Activated effector memory CD4-positive, alpha-beta T cell treated with Interleukin-2 at 50 U/mL for 16 hours (primary cell): ENCODE results near the gene GAREM1.

Experiments
- DNase-seq: peaks from one replicate; pipeline ENCODE4 v3.0.0-alpha.2; 2020

GAREM1 gene

DNA sequence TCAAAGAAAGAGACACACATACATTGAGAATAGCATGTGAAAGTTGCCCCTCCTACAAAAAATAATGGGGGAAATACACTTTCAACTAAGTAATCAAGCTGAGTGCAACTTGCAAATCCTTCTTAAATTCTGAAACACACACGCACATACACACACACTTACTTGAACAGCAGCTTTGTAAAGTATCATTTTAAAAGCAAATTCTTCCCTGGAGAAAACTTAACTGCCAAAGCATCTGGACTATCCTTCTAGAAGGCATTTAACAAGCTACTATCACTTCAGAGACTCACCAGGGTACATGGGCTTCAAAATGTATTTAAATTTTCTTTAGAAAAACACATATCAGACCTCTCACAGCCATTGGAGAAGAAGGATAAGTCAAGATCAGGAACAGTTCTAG, 15.3 kb downstream of the GAREM1 start:
- no peak for DNase-seq

DNA sequence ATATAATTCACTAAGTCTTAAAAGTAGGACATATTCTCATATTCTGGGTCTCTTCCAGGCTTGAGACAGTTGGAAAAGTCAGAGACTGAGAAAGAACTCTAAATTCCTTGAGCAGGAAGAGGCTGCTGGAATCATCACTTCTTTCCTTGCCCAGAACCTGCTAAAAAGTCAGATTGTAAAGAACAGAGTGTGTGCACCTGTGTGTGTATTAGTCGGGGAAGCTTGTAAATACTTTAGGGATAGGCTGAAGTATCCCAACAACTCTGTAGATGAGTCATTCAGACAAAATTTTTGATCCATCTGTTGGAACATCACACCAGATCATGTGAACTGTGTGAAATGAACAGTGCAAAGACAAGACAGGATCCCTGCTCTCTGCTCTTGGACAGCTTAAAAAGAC, 16.1 kb downstream of the GAREM1 start:
- DNase-seq: no peak

DNA sequence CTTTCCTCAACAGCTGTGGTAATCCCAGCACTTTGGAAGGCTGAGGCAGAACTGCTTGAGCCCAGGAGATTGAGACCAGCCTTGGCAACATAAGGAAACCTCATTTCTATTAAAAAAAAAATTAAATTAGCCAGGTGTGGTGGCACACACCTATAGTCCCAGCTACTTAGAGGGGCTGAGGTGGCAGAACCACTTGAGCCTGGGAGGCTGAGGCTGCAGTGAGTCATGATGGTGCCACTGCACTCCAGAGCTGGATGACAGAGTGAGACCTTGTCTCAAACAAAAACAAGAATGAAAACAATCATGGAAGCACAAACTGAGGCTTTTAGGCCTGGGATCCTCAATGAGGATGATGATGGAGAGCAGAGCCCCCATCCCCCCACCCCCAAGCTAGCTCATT, 19.8 kb downstream of the GAREM1 start:
- no peak for DNase-seq

DNA sequence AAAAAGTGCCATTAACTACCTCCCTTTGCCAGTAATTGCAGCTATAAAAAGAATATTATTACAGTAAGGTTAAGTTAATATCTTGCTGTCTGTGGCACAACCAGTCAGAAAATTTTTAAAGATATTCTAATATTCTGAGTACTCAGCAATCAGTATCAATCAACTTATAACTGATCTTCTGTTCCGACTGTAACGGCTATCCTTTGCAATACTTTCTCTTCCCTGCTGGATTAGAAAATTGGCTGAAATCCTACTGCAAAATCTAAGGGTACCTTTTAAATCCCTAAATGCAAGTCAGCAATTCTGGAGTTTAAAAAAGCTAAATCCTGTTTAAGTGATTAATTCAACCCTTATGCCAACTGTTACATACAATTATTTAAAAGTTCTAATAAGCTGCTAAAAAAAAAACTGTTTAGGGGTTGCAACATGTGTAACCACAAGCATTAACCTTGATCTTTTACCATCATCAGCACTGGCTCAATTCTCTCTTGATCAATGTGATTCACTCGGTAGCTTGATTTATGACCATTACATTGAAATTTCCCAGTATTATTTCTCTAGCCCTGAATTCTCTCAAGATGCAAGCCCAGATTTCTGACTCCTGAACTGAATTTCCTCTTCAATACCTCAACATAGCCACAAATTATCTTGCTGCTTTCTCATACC, 20.5 kb downstream of the GAREM1 start:
- DNase-seq: no peak

DNA sequence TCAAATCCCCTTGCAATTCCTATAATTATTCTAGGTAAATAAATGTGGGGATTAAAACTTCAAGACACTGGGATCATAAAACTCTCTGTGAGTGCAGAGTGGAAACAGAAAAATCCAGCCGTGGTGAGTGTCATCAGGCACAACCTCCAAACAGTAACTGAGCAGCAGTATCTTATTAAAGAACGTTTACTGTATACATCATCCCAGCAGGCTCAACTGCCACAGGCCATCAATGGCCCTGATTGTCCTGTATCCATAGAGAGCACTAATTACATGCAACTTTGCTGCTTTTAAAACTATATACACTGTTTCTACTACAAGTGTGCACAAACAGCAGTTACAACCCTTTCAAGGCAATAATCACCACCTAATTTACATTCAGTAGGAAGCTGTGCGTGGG, 23.9 kb downstream of the GAREM1 start:
- DNase-seq: no peak

DNA sequence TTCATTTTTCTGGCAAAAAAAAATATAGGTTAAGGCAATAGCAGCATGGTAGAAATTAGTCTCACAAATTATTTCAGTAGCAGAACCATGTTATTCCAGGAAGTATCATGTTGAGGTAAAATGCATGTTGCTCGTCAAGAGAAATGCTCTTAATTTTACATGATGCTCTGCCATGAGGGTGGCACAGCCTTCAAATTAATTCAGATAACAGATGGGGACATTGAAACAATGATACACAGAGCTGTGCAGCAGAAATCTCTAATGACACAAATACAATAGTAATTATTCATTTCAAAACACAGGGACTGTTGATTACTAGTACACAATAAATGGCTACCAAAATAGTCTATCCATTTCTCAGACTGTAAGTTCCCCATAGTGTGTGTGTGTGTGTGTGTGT, 24.8 kb downstream of the GAREM1 start:
- no peak for DNase-seq

DNA sequence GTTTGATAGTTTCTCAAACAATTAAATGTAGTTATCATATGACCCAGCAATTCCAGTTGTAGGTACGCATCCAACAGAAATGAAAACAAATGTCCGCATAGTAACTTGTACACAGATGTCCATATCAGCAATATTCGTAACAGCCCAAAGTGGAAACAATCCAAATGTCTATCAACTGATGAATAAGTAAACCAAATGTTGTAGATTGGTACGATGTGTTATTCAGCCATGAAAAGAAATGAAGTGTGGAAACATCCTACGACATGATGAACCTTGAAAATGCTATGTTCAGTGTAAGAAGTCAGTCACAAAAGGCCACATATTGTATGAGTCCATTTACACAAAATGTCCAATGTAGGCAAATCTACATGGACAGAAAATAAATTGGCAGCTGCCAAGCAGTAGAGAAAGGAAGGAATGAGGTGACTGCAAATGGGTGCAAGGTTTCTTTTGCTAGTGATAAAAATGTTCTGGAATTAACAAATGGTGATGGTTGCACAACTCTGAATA, 26.9 kb downstream of the GAREM1 start:
- no peak for DNase-seq

DNA sequence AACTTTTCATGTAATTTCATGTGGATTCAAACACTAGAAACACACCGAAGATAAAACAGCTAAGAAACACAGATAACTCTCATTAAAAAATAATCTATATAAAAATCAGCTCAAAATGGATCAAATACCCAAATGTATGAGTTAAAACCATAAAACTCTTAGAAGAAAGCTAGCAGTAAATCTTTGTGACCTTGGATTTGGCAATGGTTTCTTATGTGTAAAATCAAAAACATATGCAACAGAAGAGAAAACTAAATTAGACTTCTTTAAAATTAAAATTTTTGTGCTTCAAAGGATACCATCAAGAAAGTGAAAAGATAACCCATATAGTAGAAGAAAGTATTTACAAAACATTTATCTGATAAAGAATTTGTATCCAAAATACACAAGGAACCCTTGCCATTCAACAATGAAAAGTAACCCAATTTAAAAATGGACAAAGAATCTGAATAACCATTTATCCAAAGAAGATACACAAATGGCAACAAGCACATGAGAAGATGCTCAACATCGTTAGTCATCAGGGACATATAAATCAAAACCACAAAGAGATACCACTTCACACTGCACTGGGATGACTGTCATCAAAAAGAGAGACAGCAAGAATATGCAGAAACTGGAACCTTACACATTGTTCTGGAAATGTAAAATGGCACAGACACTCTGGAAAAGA, 27.5 kb downstream of the GAREM1 start:
- DNase-seq: no peak

DNA sequence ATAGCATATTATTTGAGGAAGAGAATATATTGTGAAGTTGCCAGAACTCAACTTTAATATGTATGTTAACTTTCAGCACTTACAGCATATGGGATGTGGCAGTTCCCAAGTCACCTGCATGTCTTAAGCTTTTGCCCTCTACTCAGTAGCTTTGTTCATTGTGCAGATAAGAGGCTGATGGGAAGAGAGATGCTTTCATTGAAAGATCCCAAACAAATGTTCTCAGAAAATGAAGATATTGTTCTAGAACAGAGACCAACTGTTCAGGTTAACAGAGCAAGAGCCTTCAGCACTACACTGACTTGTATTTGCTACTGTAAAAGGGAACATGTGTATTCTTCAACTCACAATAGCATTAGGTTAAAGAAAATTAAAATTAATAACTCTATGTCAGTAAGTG, 28.1 kb downstream of the GAREM1 start:
- DNase-seq: no peak

DNA sequence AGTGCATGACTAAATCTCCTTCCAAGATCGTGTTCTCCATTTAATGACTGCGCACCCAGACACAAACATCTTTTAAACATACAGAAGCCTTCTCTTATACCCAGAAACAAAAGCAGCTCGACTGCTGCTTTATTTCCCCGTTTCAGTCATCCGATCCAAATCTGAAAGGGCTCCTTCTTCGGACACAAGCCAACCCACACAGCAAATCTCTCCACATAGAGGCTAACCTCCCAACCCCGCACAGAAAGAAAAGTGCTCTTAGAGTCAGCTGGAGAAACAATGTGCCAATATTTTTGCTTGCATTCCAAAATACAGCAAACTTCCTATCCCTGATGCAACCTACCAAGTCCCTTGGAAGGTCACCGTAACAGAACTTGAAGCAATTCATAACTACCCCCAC, 29.1 kb downstream of the GAREM1 start:
- DNase-seq: no peak

DNA sequence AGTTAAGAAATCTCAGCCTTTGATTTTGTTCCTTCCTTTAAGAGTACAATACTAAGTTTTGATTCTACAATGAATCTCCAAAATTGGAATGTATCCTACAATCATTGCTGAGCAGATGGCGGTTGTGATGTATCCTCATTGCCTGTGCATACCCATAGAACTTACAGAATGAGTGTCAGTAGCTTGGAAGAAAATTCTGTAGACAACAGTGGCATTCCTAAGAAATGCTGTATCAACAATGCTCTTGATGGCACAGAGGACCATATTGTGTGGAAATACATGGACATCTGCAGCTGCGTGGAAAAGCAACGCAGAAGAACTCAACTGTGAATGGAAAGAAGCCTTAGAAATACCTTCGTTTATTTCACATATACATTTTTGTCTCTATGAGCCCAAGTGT, 30.2 kb downstream of the GAREM1 start:
- no peak for DNase-seq

DNA sequence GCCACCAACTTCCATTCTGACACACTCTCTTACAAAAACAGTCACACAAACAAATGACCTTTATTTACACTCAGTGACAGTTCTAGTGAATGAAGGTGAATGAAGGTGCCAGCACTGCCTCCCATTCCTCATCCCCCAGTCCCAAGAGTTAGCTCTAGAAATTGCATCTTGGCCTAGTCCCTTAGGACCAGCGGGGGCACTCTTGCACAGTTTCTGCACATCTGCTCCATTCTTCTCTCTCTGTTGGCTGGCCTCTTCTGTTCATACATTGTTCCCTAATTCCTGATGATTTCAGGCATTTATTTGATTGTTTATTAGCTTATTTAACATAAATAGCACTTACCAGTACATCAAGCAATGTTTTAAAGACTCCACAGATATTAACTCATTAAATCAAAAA, 30.9 kb downstream of the GAREM1 start:
- DNase-seq: no peak

DNA sequence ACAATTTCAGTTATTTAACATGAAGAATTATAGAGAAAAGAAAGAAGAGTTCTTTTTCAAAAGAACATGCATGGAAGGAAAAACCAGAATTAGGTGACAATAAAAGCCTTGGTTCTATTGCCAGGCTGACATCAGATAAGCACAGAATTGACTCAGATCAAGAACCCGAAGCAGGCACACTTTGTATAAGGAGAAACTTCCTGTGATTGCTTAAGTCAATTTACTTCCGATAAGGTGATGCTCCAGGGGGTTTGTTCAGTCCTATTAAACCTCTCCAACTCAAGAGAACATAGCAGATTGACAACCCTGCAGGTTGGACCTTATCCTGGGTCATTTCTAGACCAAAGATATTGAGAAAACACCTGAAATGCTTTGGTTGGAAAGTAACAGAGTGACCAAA, 31.4 kb downstream of the GAREM1 start:
- DNase-seq: no peak

DNA sequence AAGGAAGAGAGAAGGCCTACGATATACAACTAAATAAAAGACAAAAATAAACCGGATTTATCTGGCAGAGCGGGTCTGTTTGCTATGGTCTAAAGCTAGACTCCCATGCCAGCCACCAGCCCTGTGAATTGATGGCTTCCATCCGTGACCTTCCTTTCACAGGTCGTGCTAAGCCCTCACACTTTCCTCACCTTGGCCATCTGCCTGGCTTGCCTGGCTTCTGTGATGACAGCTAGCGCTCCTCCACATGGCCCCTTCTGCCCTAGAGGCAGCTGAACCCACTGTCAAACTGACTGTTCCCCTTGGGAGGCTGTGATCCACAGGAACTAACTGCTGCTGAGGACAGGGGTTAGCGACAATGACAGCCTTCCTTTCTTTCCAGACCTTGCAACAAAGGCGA, 32.5 kb downstream of the GAREM1 start:
- no peak for DNase-seq

DNA sequence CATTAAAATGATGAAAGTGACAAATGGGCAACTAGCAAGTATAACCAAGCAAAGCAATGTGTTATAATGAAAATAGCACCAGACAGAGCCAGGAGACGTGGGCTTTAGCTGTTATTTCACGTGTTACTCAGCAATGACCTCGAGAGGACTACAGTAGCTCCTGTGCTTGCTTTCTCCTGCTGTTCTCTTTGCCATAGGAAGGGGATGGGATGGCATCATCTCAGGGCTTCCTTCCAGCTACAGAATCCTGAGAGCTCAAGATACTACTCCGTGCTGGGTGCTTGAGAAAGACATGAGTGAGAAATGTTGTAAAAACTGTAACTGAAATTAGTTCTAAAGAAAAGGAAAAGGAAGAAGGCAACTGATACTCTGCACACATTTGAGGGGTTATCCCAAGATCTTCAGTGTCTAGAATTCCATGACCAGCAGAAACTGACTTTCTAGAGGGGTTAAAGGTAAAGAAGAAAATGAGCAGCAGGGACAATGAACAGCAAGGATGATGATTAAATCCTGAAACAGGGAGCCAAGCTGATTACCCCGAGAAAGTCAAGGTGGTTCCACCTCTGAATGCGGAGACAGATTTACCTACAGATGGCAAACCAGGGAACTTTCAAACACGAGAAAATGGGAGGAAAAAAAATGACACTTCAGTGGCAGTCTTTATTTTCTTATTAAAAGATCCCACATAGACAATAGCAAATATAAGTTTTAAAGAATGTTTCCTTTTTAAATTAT, 33.4 kb downstream of the GAREM1 start:
- no peak for DNase-seq

DNA sequence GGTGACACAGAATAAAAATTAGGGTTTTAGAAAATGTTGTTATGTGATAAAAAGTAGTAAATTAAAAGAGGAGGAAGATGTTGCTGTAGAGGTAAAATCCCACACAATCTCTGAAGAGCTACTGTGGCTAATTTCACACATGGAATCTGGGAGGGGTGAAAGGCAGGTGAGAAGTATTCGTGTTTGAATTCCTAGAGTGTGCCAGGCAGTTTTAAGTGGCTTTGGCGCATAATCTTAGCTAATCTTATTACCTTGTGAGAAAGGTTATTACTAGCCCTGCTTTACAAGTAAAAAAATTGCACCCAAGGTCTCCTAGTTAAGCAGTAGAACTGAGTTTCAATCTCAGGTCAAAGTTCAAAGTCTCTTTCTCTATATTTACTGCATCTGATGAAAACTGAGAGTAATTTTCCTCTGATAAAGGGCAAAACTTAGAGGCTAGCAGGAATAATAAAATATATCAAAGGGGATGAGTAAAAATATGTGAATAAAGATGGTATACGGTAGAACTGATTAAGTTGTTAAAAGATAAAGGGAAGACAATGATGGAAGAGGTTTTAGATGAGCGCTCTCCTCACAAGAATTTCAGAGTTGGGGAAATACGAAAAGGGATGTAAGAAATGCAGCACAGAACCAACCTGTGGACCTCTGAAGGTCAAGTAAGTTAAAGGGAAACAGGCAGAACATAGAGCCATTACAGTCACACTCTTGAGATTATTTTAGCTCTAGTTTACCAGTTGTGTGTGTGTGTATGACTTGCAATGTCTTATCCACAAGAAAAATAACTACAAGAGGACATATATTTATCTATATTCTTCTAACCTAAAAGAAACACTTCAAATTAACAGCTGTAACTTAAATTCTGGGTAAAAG, 34.8 kb downstream of the GAREM1 start:
- no peak for DNase-seq

DNA sequence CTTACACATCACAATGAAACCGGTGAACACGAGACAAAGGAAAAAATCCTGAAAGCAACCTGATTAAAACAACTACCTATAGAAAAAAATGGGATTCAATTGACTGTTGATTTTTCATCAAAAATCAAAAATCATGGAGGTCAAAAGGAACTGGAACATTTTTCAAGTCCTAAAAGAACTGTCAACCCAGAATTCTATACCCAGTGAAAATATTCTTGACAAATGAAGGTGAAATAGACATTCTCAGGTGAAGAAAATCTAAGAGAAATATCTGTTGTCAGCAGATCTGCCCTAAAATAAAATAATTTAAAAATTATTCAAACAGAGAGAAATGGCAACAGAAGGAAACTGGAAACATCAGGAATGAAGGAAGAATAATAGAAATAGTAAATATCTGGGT, 38.9 kb downstream of the GAREM1 start:
- DNase-seq: no peak

DNA sequence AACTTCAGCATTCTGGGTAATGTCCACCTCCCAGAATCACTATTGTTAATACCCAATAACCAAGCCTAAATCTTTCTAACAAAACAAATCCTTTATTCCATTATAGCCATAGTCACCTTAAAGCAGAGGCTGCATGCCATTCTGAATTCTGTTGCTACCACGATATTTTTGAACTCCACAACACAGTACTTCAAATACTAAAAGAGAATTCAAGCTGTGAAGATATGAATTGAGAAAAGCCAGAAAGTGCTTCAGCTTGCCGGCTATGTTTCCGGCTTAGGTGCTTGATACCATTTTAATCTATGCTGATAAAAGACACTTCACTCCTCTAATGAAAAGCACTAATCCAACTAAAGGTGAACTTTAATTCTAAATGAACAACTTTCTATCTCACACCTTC, 41.3 kb downstream of the GAREM1 start:
- no peak for DNase-seq

DNA sequence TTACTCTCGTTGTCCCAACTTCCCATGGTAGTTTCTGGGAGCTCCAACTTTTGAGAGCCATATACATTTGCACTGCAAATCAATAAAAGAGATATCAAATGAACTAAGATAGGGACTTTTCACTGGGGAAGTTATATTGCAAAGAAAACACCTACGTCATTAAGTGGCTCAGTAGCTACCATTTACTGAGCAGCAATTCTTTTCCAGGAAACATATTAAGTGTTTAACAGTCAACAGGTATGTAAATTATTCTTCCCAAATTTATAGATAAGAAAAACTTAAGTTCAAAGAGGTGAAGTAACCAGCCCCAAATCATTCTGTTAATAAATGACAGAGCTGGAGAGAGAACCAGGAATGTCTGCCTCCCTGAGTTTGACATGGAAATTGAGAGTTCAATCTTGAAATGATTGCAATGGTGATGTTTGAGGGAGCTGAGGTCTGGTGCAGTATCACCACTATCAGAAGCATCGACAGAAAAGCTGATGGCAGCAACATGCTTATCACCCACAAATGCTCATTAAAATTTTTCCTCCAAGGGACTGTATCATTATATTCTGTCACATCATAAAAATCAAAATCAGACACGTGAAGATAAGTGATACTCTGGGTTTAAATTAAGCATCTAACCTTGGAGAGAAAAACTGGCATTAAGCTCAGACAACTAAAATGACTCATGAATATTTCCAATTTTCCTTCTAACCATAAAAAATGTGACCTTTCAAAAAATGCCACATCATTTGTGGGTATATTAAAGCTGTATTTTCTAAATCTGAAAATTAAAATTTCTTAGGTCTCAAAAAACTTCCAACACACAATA, 43.4 kb downstream of the GAREM1 start:
- DNase-seq: no peak

DNA sequence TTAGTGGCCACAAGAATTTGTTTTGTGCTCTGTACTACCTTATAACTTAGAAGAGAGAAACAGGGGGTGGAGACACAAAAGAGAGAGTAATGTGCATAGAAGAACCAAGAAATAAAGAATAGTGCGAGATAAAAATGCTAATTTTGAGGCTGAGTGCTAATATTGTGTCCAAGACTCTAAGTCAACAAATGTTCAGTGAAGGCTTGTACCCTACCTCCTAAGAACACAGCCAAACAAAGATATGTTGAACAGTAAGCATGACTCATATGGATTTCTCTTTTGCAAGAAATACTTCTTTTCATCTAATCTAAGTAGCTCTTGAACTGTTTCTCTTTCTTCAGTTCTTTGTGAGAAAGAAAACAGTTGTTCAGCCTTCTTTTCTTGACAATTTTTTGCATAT, 45.2 kb downstream of the GAREM1 start:
- no peak for DNase-seq

DNA sequence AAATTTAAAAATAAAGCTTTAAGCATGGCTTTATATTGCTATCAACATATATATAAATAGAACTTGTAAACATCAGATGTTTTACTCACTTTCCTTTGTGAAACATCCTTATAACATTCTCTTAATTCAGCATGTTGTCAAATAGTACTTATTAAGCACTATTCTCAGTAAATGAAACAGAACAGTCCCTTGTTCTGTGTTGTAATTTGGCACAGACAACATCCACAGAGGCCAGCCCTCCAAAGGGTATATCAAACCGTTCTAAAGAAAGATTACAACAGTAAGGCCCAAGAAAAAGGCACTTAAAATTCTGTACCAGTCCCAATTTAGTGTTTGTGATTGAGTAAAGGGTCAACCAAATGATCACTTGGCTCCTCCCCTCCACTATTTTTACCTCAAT, 46.0 kb downstream of the GAREM1 start:
- DNase-seq: no peak
